PC-9 (cell line): ENCODE data around the gene B4GALT6. TPM values are rescaled to one million over a fixed set of nuclear protein-coding genes. Genes with fewer than 3 reads are reported as not detected.

Experiments
- BruUV-seq: library from RNA; stranded (reverse); fragments of 400-500 nt; replicated peaks from 2 replicates; lab custom pipeline; 2021; lab: Mats Ljungman, UMichigan
- CTCF ChIA-PET: fragments of 300-600 bp; sonication (Branson Sonifier 250); formaldehyde crosslinking; loops from one replicate; lab custom pipeline; 2022; ENCODE audit warnings: antibody characterized with exemption; lab: Charles Lee
- POLR2A ChIA-PET: fragments of 300-600 bp; sonication (Branson Sonifier 250); formaldehyde crosslinking; loops from one replicate; lab custom pipeline; 2022; ENCODE audit warnings: antibody characterized with exemption; ENCODE audit not compliant: unreplicated experiment; lab: Charles Lee
- DNase-seq, 2 experiments: peaks; one replicate each; pipeline versions ENCODE4 v3.0.0 to v3.0.0-alpha.2; 2015 to 2022; ENCODE audit warnings: mixed read lengths in 1 of 2
- H2AFZ ChIP-seq: fragments of 200-600 bp; sonication (generic); 2 replicates; pipeline ENCODE4 v1.8.1; 2017; ENCODE audit warnings: antibody characterized with exemption
- H3F3A ChIP-seq: fragments of 200-600 bp; sonication (generic); 2 replicates; pipeline ENCODE4 v1.8.1; 2017; ENCODE audit warnings: antibody characterized with exemption, mild to moderate bottlenecking, low read depth; ENCODE audit not compliant: insufficient read depth
- H3K27ac ChIP-seq: fragments of 200-600 bp; sonication (generic); 2 replicates; pipeline ENCODE4 v1.6.1; 2016; ENCODE audit warnings: mixed run types
- H3K27me3 ChIP-seq: fragments of 200-600 bp; sonication (generic); 2 replicates; pipeline ENCODE4 v1.6.1; 2016; ENCODE audit warnings: low read depth, mixed run types; ENCODE audit not compliant: insufficient read depth
- H3K36me3 ChIP-seq: fragments of 200-600 bp; sonication (generic); 2 replicates; pipeline ENCODE4 v1.6.1; 2016; ENCODE audit warnings: low read depth, mixed run types
- H3K4me1 ChIP-seq: fragments of 200-600 bp; sonication (generic); replicated peaks from 2 replicates; pipeline ENCODE4 v1.6.1; 2016; ENCODE audit warnings: mixed run types; ENCODE audit not compliant: insufficient read depth
- H3K4me2 ChIP-seq: fragments of 200-600 bp; sonication (generic); 2 replicates; pipeline ENCODE4 v1.6.1; 2017; ENCODE audit warnings: mixed run types
- H3K4me3 ChIP-seq: fragments of 200-600 bp; sonication (generic); 2 replicates; pipeline ENCODE4 v1.6.1; 2016; ENCODE audit warnings: mixed run types
- H3K79me2 ChIP-seq: fragments of 200-600 bp; sonication (generic); 2 replicates; pipeline ENCODE4 v1.6.1; 2017; ENCODE audit warnings: low read depth, mixed run types
- H3K9me2 ChIP-seq: fragments of 200-600 bp; sonication (generic); 2 replicates; pipeline ENCODE4 v1.8.1; 2017; ENCODE audit warnings: mild to moderate bottlenecking; ENCODE audit not compliant: insufficient read depth
- H3K9me3 ChIP-seq: fragments of 200-600 bp; sonication (generic); 2 replicates; pipeline ENCODE4 v1.8.1; 2016; ENCODE audit warnings: low read depth; ENCODE audit not compliant: insufficient read depth
- H4K20me1 ChIP-seq: fragments of 200-600 bp; sonication (generic); 2 replicates; pipeline ENCODE4 v1.8.1; 2017; ENCODE audit not compliant: insufficient read depth
- CTCF ChIP-seq: fragments of 200-600 bp; sonication (generic); conservative IDR thresholded peaks from 2 replicates; pipeline ENCODE4 v1.6.1; 2017; ENCODE audit warnings: mixed run types, antibody characterized with exemption, mild to moderate bottlenecking, moderate library complexity
- EZH2 ChIP-seq: fragments of 200-600 bp; sonication (generic); IDR thresholded peaks from 2 replicates; pipeline ENCODE4 v1.8.0; 2017; ENCODE audit warnings: antibody characterized with exemption, low read depth
- intact Hi-C: fragments of 100-400 bp; cut with micrococcal nuclease; formaldehyde crosslinking; loops from one replicate; pipeline ENCODE4 v1.10.0; 2022; ENCODE audit not compliant: unreplicated experiment
- total RNA-seq: library from RNA; stranded (reverse); gene quantifications from 2 replicates; pipeline ENCODE4 v1.2.3, GENCODE V29; 2021

The B4GALT6 gene
- total RNA-seq, 1 experiment from 2014 or later: 5.3 TPM

- Histone ChIP-seq H2AFZ (no peak overlapping the region), H3K9me2 (no peaks in the 10 kb centered on the region), H3K4me2 (no peak overlapping the region), H3K4me3 (no peak overlapping the region), H3K79me2 (no peaks in the 10 kb centered on the region), H3K9me3 (no peaks in the 10 kb centered on the region), H3K36me3 (no peaks in the 10 kb centered on the region), H4K20me1 (no peaks in the 10 kb centered on the region), H3K27me3 (no peaks in the 10 kb centered on the region), H3K27ac (no peak overlapping the region), H3F3A (no peaks in the 10 kb centered on the region), H3K4me1 (no peaks in the 10 kb centered on the region)
- ChIA-PET CTCF (no interaction called here), POLR2A (no interaction called here)
- BruUV-seq: no TSS peak
- intact Hi-C loops: no loop called here
- DNase-seq: no peak
- TF ChIP-seq CTCF: no peak
- TF ChIP-seq EZH2: no peak
These were observed 67.8 kb downstream of the B4GALT6 start for GRCh38 chr18:31616586-31616985.

- no peak overlapping the region for H3K4me2 ChIP-seq
- no peaks in the 10 kb centered on the region for H3K36me3 ChIP-seq
- H3K4me1 ChIP-seq: no peaks in the 10 kb centered on the region
- no peak overlapping the region for H3K4me3 ChIP-seq
- H3K27ac ChIP-seq: no peak overlapping the region
- H3F3A ChIP-seq: no peaks in the 10 kb centered on the region
- H3K79me2 ChIP-seq: no peaks in the 10 kb centered on the region
- no peaks in the 10 kb centered on the region for H4K20me1 ChIP-seq
- intact Hi-C loops: no loop called here
- no peak overlapping the region for H2AFZ ChIP-seq
- H3K9me3 ChIP-seq: no peaks in the 10 kb centered on the region
- H3K9me2 ChIP-seq: no peaks in the 10 kb centered on the region
- POLR2A ChIA-PET: no interaction called here
- TF ChIP-seq EZH2 (no peak), CTCF (no peak)
- DNase-seq: no peak
- CTCF ChIA-PET: no interaction called here
- H3K27me3 ChIP-seq: no peaks in the 10 kb centered on the region
- no TSS peak for BruUV-seq
These were observed 70.3 kb downstream of the B4GALT6 start for GRCh38 chr18:31614044-31614443.

GRCh38 chr18:31612124-31612523, 72.3 kb downstream of the B4GALT6 start:
- Histone ChIP-seq H3K36me3 (no peaks in the 10 kb centered on the region), H3F3A (no peaks in the 10 kb centered on the region), H3K4me2 (no peak overlapping the region), H3K9me3 (no peaks in the 10 kb centered on the region), H3K27me3 (no peaks in the 10 kb centered on the region), H4K20me1 (no peaks in the 10 kb centered on the region), H3K27ac (no peak overlapping the region), H3K4me3 (no peak overlapping the region), H3K9me2 (no peaks in the 10 kb centered on the region), H3K4me1 (no peaks in the 10 kb centered on the region), H3K79me2 (no peaks in the 10 kb centered on the region), H2AFZ (no peak overlapping the region)
- CTCF ChIA-PET: no interaction called here
- intact Hi-C loops: no loop called here
- TF ChIP-seq EZH2: no peak
- no peak for TF ChIP-seq CTCF
- BruUV-seq: no TSS peak
- DNase-seq: no peak
- POLR2A ChIA-PET: no interaction called here
